Cerebellar nuclear complex (tissue), 1 donor: ENCODE measurements around the gene ELOVL5.

ENCODE experiments used
- DNase-seq, 2 experiments: peaks; one replicate each; lab custom pipeline; 2025; lab: John Stamatoyannopoulos, UW

The ELOVL5 gene

GRCh38 chr6:53269827-53270226 lies 78.9 kb downstream of the ELOVL5 start:
- no peak for DNase-seq

GRCh38 chr6:53268858-53269608 lies 79.7 kb downstream of the ELOVL5 start:
- no peak for DNase-seq

- DNase-seq: no peak
Observed at GRCh38 chr6:53266553-53267090, 82.1 kb downstream of the ELOVL5 start.

- no peak for DNase-seq
Observed at GRCh38 chr6:53264915-53265607, 83.7 kb downstream of the ELOVL5 start.

- no peak for DNase-seq
Observed at GRCh38 chr6:53264337-53264736, 84.4 kb downstream of the ELOVL5 start.

- no peak for DNase-seq
Observed at GRCh38 chr6:53263917-53264316, 84.8 kb downstream of the ELOVL5 start.

- DNase-seq: no peak
Observed at GRCh38 chr6:53259860-53260580, 88.7 kb downstream of the ELOVL5 start.

- DNase-seq: no peak
Observed at GRCh38 chr6:53258774-53259155, 90.0 kb downstream of the ELOVL5 start.

GRCh38 chr6:53258076-53258773 lies 90.5 kb downstream of the ELOVL5 start:
- no peak for DNase-seq

- DNase-seq: no peak
Observed at GRCh38 chr6:53257533-53257932, 91.2 kb downstream of the ELOVL5 start.

GRCh38 chr6:53257001-53257400 lies 91.7 kb downstream of the ELOVL5 start:
- DNase-seq: no peak

GRCh38 chr6:53252177-53252692 lies 96.5 kb downstream of the ELOVL5 start:
- DNase-seq: no peak

GRCh38 chr6:53251033-53251672 lies 97.6 kb downstream of the ELOVL5 start:
- no peak for DNase-seq

- DNase-seq: no peak
Observed at GRCh38 chr6:53250176-53251032, 98.3 kb downstream of the ELOVL5 start.

- no peak for DNase-seq
Observed at GRCh38 chr6:53246924-53247323, 101.8 kb downstream of the ELOVL5 start.

- DNase-seq: no peak
Observed at GRCh38 chr6:53244958-53245357, 103.8 kb downstream of the ELOVL5 start.

GRCh38 chr6:53244399-53244931 lies 104.3 kb downstream of the ELOVL5 start:
- no peak for DNase-seq

- DNase-seq: no peak
Observed at GRCh38 chr6:53241938-53242337, 106.8 kb downstream of the ELOVL5 start.

- no peak for DNase-seq
Observed at GRCh38 chr6:53240761-53241160, 108.0 kb downstream of the ELOVL5 start.

GRCh38 chr6:53240139-53240538 lies 108.6 kb downstream of the ELOVL5 start:
- DNase-seq: no peak
